Endothelial cell (in vitro differentiated cells): ENCODE results near the gene F5. TPM values are rescaled to one million over a fixed set of nuclear protein-coding genes. Genes with fewer than 3 reads are reported as not detected.

Experiments used
- DNase-seq: peaks from one replicate; pipeline ENCODE4 v3.0.0; 2021; ENCODE audit warnings: low spot score
- H3K27ac Mint-ChIP-seq: one replicate; pipeline ENCODE4 v1.8.0; 2021; ENCODE audit warnings: mixed read lengths, inconsistent platforms; ENCODE audit not compliant: unreplicated experiment
- H3K27me3 Mint-ChIP-seq: one replicate; pipeline ENCODE4 v1.8.0; 2021; ENCODE audit warnings: mild to moderate bottlenecking, moderate library complexity, mixed read lengths, inconsistent platforms; ENCODE audit not compliant: unreplicated experiment
- H3K36me3 Mint-ChIP-seq: one replicate; pipeline ENCODE4 v1.8.0; 2021; ENCODE audit warnings: mild to moderate bottlenecking, low read depth, mixed read lengths, inconsistent platforms; ENCODE audit not compliant: unreplicated experiment
- H3K4me1 Mint-ChIP-seq: one replicate; pipeline ENCODE4 v1.8.0; 2021; ENCODE audit warnings: mild to moderate bottlenecking, mixed read lengths, inconsistent platforms; ENCODE audit not compliant: unreplicated experiment
- H3K4me3 Mint-ChIP-seq: one replicate; pipeline ENCODE4 v1.8.0; 2021; ENCODE audit warnings: mild to moderate bottlenecking, mixed read lengths, inconsistent platforms; ENCODE audit not compliant: unreplicated experiment
- H3K9me3 Mint-ChIP-seq: one replicate; pipeline ENCODE4 v1.8.0; 2021; ENCODE audit warnings: mixed read lengths, inconsistent platforms; ENCODE audit not compliant: unreplicated experiment
- CTCF ChIP-seq: fragments of 200-600 bp; sonication (generic); IDR thresholded peaks from one replicate; pipeline ENCODE4 v1.5.0; 2021; ENCODE audit warnings: antibody characterized with exemption; ENCODE audit not compliant: unreplicated experiment
- total RNA-seq: library from RNA; stranded (reverse); fragmentation: NEBNext Ultra II Directional; extraction: Animal tissue kit (Norgen Biotek cat#: 25700); gene quantifications from one replicate; pipeline ENCODE4 v1.2.1, GENCODE V29; 2021; ENCODE audit not compliant: unreplicated experiment

Gene F5
- total RNA-seq, 1 donor from 2014 or later = not detected

- H3K4me1 Mint-ChIP-seq = no peaks in the 10 kb centered on the region
- no peak overlapping the region for H3K4me3 Mint-ChIP-seq
- peaks cover 2% of the 10 kb centered on the region for H3K27me3 Mint-ChIP-seq
- DNase-seq = no peak
- H3K27ac Mint-ChIP-seq = no peak overlapping the region
- no peaks in the 10 kb centered on the region for H3K9me3 Mint-ChIP-seq
- no peaks in the 10 kb centered on the region for H3K36me3 Mint-ChIP-seq
- TF ChIP-seq CTCF = no peak
These were observed 91.1 kb downstream of the F5 start for GRCh38 chr1:169495046-169495775.

GRCh38 chr1:169494343-169494742 lies 91.9 kb downstream of the F5 start:
- no peaks in the 10 kb centered on the region for H3K27me3 Mint-ChIP-seq
- H3K27ac Mint-ChIP-seq = no peak overlapping the region
- no peak for DNase-seq
- no peaks in the 10 kb centered on the region for H3K9me3 Mint-ChIP-seq
- H3K4me1 Mint-ChIP-seq = no peaks in the 10 kb centered on the region
- no peaks in the 10 kb centered on the region for H3K36me3 Mint-ChIP-seq
- H3K4me3 Mint-ChIP-seq = no peak overlapping the region
- TF ChIP-seq CTCF = no peak

- no peak overlapping the region for H3K4me3 Mint-ChIP-seq
- H3K27ac Mint-ChIP-seq = no peak overlapping the region
- DNase-seq = no peak
- no peaks in the 10 kb centered on the region for H3K36me3 Mint-ChIP-seq
- no peak for TF ChIP-seq CTCF
- H3K27me3 Mint-ChIP-seq = no peaks in the 10 kb centered on the region
- H3K9me3 Mint-ChIP-seq = no peaks in the 10 kb centered on the region
- no peaks in the 10 kb centered on the region for H3K4me1 Mint-ChIP-seq
These were observed 93.0 kb downstream of the F5 start for GRCh38 chr1:169493251-169493650.

GRCh38 chr1:169491845-169492281 lies 94.4 kb downstream of the F5 start:
- TF ChIP-seq CTCF = no peak
- H3K9me3 Mint-ChIP-seq = no peaks in the 10 kb centered on the region
- H3K36me3 Mint-ChIP-seq = no peaks in the 10 kb centered on the region
- H3K27ac Mint-ChIP-seq = no peak overlapping the region
- DNase-seq = no peak
- no peak overlapping the region for H3K4me3 Mint-ChIP-seq
- H3K27me3 Mint-ChIP-seq = no peaks in the 10 kb centered on the region
- H3K4me1 Mint-ChIP-seq = peaks cover 11% of the 10 kb centered on the region

- no peaks in the 10 kb centered on the region for H3K36me3 Mint-ChIP-seq
- peaks cover 36% of the 10 kb centered on the region for H3K4me1 Mint-ChIP-seq
- H3K27me3 Mint-ChIP-seq = peaks cover 8% of the 10 kb centered on the region
- no peak overlapping the region for H3K27ac Mint-ChIP-seq
- no peaks in the 10 kb centered on the region for H3K9me3 Mint-ChIP-seq
- H3K4me3 Mint-ChIP-seq = no peak overlapping the region
- DNase-seq = no peak
- no peak for TF ChIP-seq CTCF
These were observed 98.1 kb downstream of the F5 start for GRCh38 chr1:169488157-169488556.
